OCI-LY1 (cell line): ENCODE results near the gene GPR135.

Experiments
- EZH2 ChIP-seq: fragments of 200-600 bp; sonication (generic), shearing (Covaris generic); IDR thresholded peaks from 2 replicates; pipeline ENCODE4 v1.8.0; 2017; ENCODE audit warnings: borderline replicate concordance, mixed run types, mild to moderate bottlenecking, antibody characterized with exemption, low read length, moderate library complexity, mixed read lengths
- TF ChIP-seq, protein P1 (sequence below): fragments of 200-600 bp; sonication (generic), shearing (Covaris generic); IDR thresholded peaks from 2 replicates; pipeline ENCODE4 v1.5.1; 2017; ENCODE audit warnings: mild to moderate bottlenecking, antibody characterized with exemption, low read length, moderate library complexity, mixed read lengths

DNA sequence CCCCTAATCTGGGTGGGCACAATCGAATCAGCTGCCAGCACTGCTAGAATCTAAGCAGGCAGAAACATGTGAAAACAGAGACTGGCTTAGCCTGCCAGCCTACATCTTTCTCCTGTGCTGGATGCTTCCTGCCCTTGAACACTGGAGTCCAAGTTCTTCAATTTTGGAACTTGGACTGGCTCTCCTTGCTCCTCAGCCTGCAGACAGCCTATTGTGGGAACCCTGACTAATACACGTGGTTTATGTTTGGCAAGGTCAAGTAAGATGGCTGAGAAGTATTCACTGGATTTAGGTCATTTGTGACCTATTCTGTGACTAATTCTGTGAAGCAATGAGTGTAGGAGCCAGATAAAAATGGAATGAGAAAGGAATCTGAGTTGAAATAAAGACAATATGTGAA is 11.0 kb downstream of the GPR135 start:
- TF ChIP-seq, protein P1, sequence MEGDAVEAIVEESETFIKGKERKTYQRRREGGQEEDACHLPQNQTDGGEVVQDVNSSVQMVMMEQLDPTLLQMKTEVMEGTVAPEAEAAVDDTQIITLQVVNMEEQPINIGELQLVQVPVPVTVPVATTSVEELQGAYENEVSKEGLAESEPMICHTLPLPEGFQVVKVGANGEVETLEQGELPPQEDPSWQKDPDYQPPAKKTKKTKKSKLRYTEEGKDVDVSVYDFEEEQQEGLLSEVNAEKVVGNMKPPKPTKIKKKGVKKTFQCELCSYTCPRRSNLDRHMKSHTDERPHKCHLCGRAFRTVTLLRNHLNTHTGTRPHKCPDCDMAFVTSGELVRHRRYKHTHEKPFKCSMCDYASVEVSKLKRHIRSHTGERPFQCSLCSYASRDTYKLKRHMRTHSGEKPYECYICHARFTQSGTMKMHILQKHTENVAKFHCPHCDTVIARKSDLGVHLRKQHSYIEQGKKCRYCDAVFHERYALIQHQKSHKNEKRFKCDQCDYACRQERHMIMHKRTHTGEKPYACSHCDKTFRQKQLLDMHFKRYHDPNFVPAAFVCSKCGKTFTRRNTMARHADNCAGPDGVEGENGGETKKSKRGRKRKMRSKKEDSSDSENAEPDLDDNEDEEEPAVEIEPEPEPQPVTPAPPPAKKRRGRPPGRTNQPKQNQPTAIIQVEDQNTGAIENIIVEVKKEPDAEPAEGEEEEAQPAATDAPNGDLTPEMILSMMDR = no peak
- no peak for TF ChIP-seq EZH2
